Calu3 (cell line): ENCODE results near the gene HRH3. TPM values are rescaled to one million over a fixed set of nuclear protein-coding genes. Genes with fewer than 3 reads are reported as not detected.

Source experiments
- BruUV-seq: library from RNA; stranded (reverse); fragments of 400-500 nt; replicated peaks from 2 replicates; lab custom pipeline; 2021; lab: Mats Ljungman, UMichigan
- CTCF ChIA-PET: fragments of 300-600 bp; sonication (Branson Sonifier 250); formaldehyde crosslinking; loops from one replicate; lab custom pipeline; 2022; ENCODE audit warnings: antibody characterized with exemption; lab: Charles Lee
- DNase-seq: peaks from one replicate; pipeline ENCODE4 v3.0.0; 2022
- H3K27ac Mint-ChIP-seq: one replicate; pipeline ENCODE4 v1.8.0; 2022; ENCODE audit warnings: mixed read lengths; ENCODE audit not compliant: unreplicated experiment
- H3K27me3 Mint-ChIP-seq: one replicate; pipeline ENCODE4 v1.8.0; 2022; ENCODE audit warnings: mixed read lengths; ENCODE audit not compliant: unreplicated experiment
- H3K36me3 Mint-ChIP-seq: one replicate; pipeline ENCODE4 v1.8.0; 2022; ENCODE audit warnings: mild to moderate bottlenecking, moderate library complexity, mixed read lengths; ENCODE audit not compliant: insufficient read depth, unreplicated experiment
- H3K4me1 Mint-ChIP-seq: one replicate; pipeline ENCODE4 v1.8.0; 2022; ENCODE audit warnings: mild to moderate bottlenecking, low read depth, mixed read lengths; ENCODE audit not compliant: unreplicated experiment
- H3K4me3 Mint-ChIP-seq: one replicate; pipeline ENCODE4 v1.8.0; 2022; ENCODE audit warnings: mild to moderate bottlenecking, low read depth, moderate library complexity, mixed read lengths; ENCODE audit not compliant: unreplicated experiment
- H3K9me3 Mint-ChIP-seq: one replicate; pipeline ENCODE4 v1.8.0; 2022; ENCODE audit warnings: low read depth, mixed read lengths; ENCODE audit not compliant: unreplicated experiment
- CTCF ChIP-seq: fragments of 200-600 bp; IDR thresholded peaks from one replicate; pipeline ENCODE4 v1.8.0; 2022; ENCODE audit warnings: antibody characterized with exemption; ENCODE audit not compliant: unreplicated experiment
- intact Hi-C: fragments of 100-400 bp; cut with micrococcal nuclease; formaldehyde crosslinking; loops from one replicate; pipeline ENCODE4 v1.10.0; 2022; ENCODE audit not compliant: unreplicated experiment
- total RNA-seq: library from RNA; stranded (reverse); gene quantifications from 2 replicates; pipeline ENCODE4 v1.2.3, GENCODE V29; 2022

HRH3 gene
- total RNA-seq, 1 experiment from 2014 or later = not detected

GRCh38 chr20:62202083-62202395 is 18.0 kb downstream of the HRH3 start:
- TF ChIP-seq CTCF = no peak
- Mint-ChIP-seq H3K4me3 (no peak overlapping the region), H3K9me3 (no peaks in the 10 kb centered on the region), H3K4me1 (no peaks in the 10 kb centered on the region), H3K36me3 (peaks cover 80% of the 10 kb centered on the region), H3K27me3 (no peaks in the 10 kb centered on the region), H3K27ac (no peak overlapping the region)
- intact Hi-C loops = no loop called here
- CTCF ChIA-PET = no interaction called here
- DNase-seq = no peak
- no TSS peak for BruUV-seq

GRCh38 chr20:62201173-62202082 is 18.6 kb downstream of the HRH3 start:
- no TSS peak for BruUV-seq
- CTCF ChIA-PET = no interaction called here
- H3K27ac Mint-ChIP-seq = no peak overlapping the region
- H3K27me3 Mint-ChIP-seq = no peaks in the 10 kb centered on the region
- intact Hi-C loops = no loop called here
- no peak for TF ChIP-seq CTCF
- no peak overlapping the region for H3K4me3 Mint-ChIP-seq
- H3K4me1 Mint-ChIP-seq = no peaks in the 10 kb centered on the region
- no peak for DNase-seq
- H3K9me3 Mint-ChIP-seq = no peaks in the 10 kb centered on the region
- peaks cover 82% of the 10 kb centered on the region for H3K36me3 Mint-ChIP-seq

GRCh38 chr20:62200491-62201172 is 19.4 kb downstream of the HRH3 start:
- no peak for TF ChIP-seq CTCF
- CTCF ChIA-PET = no interaction called here
- no peak overlapping the region for H3K4me3 Mint-ChIP-seq
- H3K27me3 Mint-ChIP-seq = no peaks in the 10 kb centered on the region
- H3K9me3 Mint-ChIP-seq = no peaks in the 10 kb centered on the region
- no peaks in the 10 kb centered on the region for H3K4me1 Mint-ChIP-seq
- BruUV-seq = no TSS peak
- no peak for DNase-seq
- peaks cover 82% of the 10 kb centered on the region for H3K36me3 Mint-ChIP-seq
- intact Hi-C loops = no loop called here
- no peak overlapping the region for H3K27ac Mint-ChIP-seq

- Mint-ChIP-seq H3K4me1 (no peaks in the 10 kb centered on the region), H3K4me3 (no peak overlapping the region), H3K36me3 (peaks cover 85% of the 10 kb centered on the region), H3K27ac (no peak overlapping the region), H3K27me3 (no peaks in the 10 kb centered on the region), H3K9me3 (no peaks in the 10 kb centered on the region)
- TF ChIP-seq CTCF = no peak
- DNase-seq = no peak
- intact Hi-C loops = no loop called here
- no TSS peak for BruUV-seq
- CTCF ChIA-PET = no interaction called here
Observed at GRCh38 chr20:62198931-62199330, 21.1 kb downstream of the HRH3 start.
